GM12878 (cell line): ENCODE data around the gene SKIDA1. TPM values are rescaled to one million over a fixed set of nuclear protein-coding genes. Genes with fewer than 3 reads are reported as not detected.

Experiments
- CBX3 ChIP-seq: fragments of 200-600 bp; sonication (generic); IDR thresholded peaks from 2 replicates; pipeline ENCODE4 v1.6.1; 2016; ENCODE audit warnings: low read depth, borderline replicate concordance
- EGR1 ChIP-seq, 2 experiments: IDR thresholded peaks; 1 replicate in 1 of 2; 2 replicates in 1 of 2; pipeline ENCODE4 v1.6.1; 2011 to 2012; ENCODE audit warnings: low read depth in 2 of 2, low read length in 2 of 2, borderline replicate concordance in 1 of 2, mild to moderate bottlenecking in 1 of 2, moderate library complexity in 1 of 2
- ESRRA ChIP-seq: IDR thresholded peaks from 2 replicates; pipeline ENCODE4 v1.6.1; 2012; ENCODE audit warnings: mild to moderate bottlenecking, low read length, improper control_type of control experiment
- FOXK2 ChIP-seq: fragments of 450-650 bp; IDR thresholded peaks from 2 replicates; pipeline ENCODE4 v1.6.1; 2017; ENCODE audit warnings: mild to moderate bottlenecking, moderate library complexity
- GATAD2B ChIP-seq: fragments of 450-650 bp; conservative IDR thresholded peaks from 2 replicates; pipeline ENCODE4 v1.6.1; 2017; ENCODE audit warnings: low read depth, mild to moderate bottlenecking, moderate library complexity
- IKZF1 ChIP-seq: fragments of 450-650 bp; conservative IDR thresholded peaks from 2 replicates; pipeline ENCODE4 v1.6.1; 2017; ENCODE audit warnings: antibody characterized with exemption, mild to moderate bottlenecking
- JUND ChIP-seq: IDR thresholded peaks from 2 replicates; pipeline ENCODE4 v1.6.1; 2012; ENCODE audit warnings: low read depth, mild to moderate bottlenecking, low read length, improper control_type of control experiment, moderate library complexity
- NFYB ChIP-seq: IDR thresholded peaks from 2 replicates; pipeline ENCODE4 v1.6.1; 2011; ENCODE audit warnings: low read depth, mild to moderate bottlenecking, low read length, improper control_type of control experiment, moderate library complexity; ENCODE audit not compliant: insufficient read depth
- POLR2AphosphoS5 ChIP-seq: IDR thresholded peaks from 2 replicates; pipeline ENCODE4 v1.6.1; 2011; ENCODE audit warnings: mild to moderate bottlenecking, low read length, inconsistent platforms
- RUNX3 ChIP-seq: IDR thresholded peaks from 2 replicates; pipeline ENCODE4 v1.6.1; 2012; ENCODE audit warnings: low read length, inconsistent platforms
- SMC3 ChIP-seq: IDR thresholded peaks from 2 replicates; pipeline ENCODE4 v1.6.1; 2011; ENCODE audit warnings: low read length, improper control_type of control experiment, borderline replicate concordance
- SUPT20H ChIP-seq: IDR thresholded peaks from 2 replicates; pipeline ENCODE4 v1.6.1; 2011; ENCODE audit warnings: low read depth, mild to moderate bottlenecking, low read length, moderate library complexity, borderline replicate concordance; ENCODE audit not compliant: control insufficient read depth
- TARDBP ChIP-seq: IDR thresholded peaks from 2 replicates; pipeline ENCODE4 v1.6.1; 2016; ENCODE audit warnings: borderline replicate concordance
- ZBED1 ChIP-seq: IDR thresholded peaks from 2 replicates; pipeline ENCODE4 v1.6.1; 2016; ENCODE audit warnings: borderline replicate concordance
- ZNF217 ChIP-seq: fragments of 450-650 bp; IDR thresholded peaks from 2 replicates; pipeline ENCODE4 v1.6.1; 2017; ENCODE audit warnings: antibody characterized with exemption, mild to moderate bottlenecking
- ZNF274 ChIP-seq: IDR thresholded peaks from one replicate; pipeline ENCODE4 v1.8.0; 2011; ENCODE audit not compliant: insufficient read length, insufficient read depth
- ZNF622 ChIP-seq: fragments of 450-650 bp; IDR thresholded peaks from 2 replicates; pipeline ENCODE4 v1.6.1; 2017; ENCODE audit warnings: mild to moderate bottlenecking, inconsistent platforms
- polyA plus RNA-seq, 11 experiments: library from polyadenylated mRNA; depleted of rRNA in 4 of 11; unstranded in 6 of 11; stranded (reverse) in 5 of 11; fragments of >200 nt; fragmentation: Nextera tagmentation in 4 of 11; fragmentation: Illumina TruSeq in 1 of 11; extraction: Ambion mirVana in 4 of 11; extraction: Trizol in 1 of 11; gene quantifications; 1 replicate in 1 of 11; 2 replicates in 10 of 11; pipeline versions ENCODE4 v1.2.1 to v1.2.3, GENCODE V29; 2011 to 2016; ENCODE audit warnings: inconsistent platforms in 2 of 11, missing spikeins in 2 of 11, low read depth in 1 of 11
- total RNA-seq, 4 experiments: library from RNA; depleted of rRNA in 3 of 4; stranded (reverse); fragments of >200 nt in 3 of 4; fragmentation: Illumina TruSeq in 1 of 4; extraction: Trizol in 1 of 4; gene quantifications; 2 replicates each; pipeline versions ENCODE4 v1.2.1 to v1.2.3, GENCODE V29; 2013 to 2021
- TF ChIP-seq, protein P1 (sequence below): fragments of 450-650 bp; IDR thresholded peaks from 2 replicates; pipeline ENCODE4 v1.6.1; 2016; ENCODE audit warnings: mild to moderate bottlenecking
- TF ChIP-seq, protein P2 (sequence below): IDR thresholded peaks from 2 replicates; pipeline ENCODE4 v1.6.1; 2012; ENCODE audit warnings: mild to moderate bottlenecking, low read depth, low read length
- TF ChIP-seq, protein P3 (sequence below): fragments of 150-350 bp; IDR thresholded peaks from 2 replicates; pipeline ENCODE4 v1.6.1; 2016; ENCODE audit warnings: low read depth, low read length

The SKIDA1 gene
- total and polyA plus RNA-seq, 10 of the 15 experiments (the other 5 are each of a cell fraction or from before 2014, with no cell fraction given): 0.05 to 0.90 (median 0.28) TPM

DNA sequence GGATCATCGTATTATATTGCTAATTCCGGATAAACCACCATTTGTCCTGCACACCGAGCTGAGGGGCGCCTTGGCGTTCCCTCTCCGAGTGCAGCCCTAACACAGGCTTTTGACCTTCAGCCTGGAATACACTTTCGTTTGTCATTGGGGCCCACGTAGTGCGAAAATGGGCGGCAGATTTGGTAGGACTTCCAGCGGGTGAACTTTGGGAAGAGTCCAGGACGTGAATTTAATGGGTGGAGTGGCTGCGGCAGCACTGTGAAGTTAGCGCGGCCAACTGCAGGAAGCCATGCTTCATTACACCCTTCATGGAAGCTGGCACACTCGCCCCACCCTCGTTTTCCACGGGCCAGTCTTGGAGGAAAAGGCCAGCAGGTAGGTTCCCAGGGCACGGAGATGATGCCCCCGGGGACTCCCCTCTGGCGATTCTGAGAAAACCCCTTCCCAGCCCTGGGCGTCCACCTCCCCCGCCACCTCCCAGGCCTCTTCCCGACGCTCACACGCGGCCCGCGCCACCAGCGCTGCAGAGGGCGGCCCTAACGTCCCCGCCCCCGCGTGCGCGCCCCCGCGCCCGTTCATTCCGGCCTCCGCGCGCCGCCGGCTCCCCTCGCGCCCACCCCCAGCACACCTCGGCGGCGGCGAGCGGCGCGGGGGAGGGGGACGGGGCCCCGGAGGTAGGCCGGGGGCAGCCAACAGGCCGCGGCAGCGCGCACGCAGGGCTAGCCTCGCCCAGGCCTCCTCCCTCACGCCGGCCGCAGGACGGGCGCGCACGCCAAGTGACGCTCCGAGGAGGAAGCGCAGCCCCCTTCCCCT, 8.2 kb upstream of the SKIDA1 start, which contains the start of gene MLLT10 (continued):
- TF ChIP-seq, protein P1, sequence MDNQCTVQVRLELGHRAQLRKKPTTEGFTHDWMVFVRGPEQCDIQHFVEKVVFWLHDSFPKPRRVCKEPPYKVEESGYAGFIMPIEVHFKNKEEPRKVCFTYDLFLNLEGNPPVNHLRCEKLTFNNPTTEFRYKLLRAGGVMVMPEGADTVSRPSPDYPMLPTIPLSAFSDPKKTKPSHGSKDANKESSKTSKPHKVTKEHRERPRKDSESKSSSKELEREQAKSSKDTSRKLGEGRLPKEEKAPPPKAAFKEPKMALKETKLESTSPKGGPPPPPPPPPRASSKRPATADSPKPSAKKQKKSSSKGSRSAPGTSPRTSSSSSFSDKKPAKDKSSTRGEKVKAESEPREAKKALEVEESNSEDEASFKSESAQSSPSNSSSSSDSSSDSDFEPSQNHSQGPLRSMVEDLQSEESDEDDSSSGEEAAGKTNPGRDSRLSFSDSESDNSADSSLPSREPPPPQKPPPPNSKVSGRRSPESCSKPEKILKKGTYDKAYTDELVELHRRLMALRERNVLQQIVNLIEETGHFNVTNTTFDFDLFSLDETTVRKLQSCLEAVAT: peak; percentile 56; the same call in 1 of the 2 replicates
- TF ChIP-seq RUNX3 (peak; percentile 4), ZBED1 (peak; percentile 55; the same call in 1 of the 2 replicates), NFYB (no peak), EGR1 (IDR thresholded peaks at IDR 0.05; ENCODE audit: borderline replicate concordance in 1 of 2, low read depth in 2 of 2, low read length in 2 of 2) (peak; percentile 77 to 97), SUPT20H (no peak), TARDBP (no peak), CBX3 (no peak), ZNF274 (no peak), ZNF622 (no peak), ESRRA (no peak), FOXK2 (no peak), IKZF1 (peak; percentile 95), POLR2AphosphoS5 (peak; percentile 73), SMC3 (no peak), GATAD2B (peak; percentile 96), JUND (no peak), ZNF217 (0 out of 2 replicates have a peak, but pooled peaks have one; percentile 51)
- TF ChIP-seq, protein P2, sequence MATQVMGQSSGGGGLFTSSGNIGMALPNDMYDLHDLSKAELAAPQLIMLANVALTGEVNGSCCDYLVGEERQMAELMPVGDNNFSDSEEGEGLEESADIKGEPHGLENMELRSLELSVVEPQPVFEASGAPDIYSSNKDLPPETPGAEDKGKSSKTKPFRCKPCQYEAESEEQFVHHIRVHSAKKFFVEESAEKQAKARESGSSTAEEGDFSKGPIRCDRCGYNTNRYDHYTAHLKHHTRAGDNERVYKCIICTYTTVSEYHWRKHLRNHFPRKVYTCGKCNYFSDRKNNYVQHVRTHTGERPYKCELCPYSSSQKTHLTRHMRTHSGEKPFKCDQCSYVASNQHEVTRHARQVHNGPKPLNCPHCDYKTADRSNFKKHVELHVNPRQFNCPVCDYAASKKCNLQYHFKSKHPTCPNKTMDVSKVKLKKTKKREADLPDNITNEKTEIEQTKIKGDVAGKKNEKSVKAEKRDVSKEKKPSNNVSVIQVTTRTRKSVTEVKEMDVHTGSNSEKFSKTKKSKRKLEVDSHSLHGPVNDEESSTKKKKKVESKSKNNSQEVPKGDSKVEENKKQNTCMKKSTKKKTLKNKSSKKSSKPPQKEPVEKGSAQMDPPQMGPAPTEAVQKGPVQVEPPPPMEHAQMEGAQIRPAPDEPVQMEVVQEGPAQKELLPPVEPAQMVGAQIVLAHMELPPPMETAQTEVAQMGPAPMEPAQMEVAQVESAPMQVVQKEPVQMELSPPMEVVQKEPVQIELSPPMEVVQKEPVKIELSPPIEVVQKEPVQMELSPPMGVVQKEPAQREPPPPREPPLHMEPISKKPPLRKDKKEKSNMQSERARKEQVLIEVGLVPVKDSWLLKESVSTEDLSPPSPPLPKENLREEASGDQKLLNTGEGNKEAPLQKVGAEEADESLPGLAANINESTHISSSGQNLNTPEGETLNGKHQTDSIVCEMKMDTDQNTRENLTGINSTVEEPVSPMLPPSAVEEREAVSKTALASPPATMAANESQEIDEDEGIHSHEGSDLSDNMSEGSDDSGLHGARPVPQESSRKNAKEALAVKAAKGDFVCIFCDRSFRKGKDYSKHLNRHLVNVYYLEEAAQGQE: no peak
- TF ChIP-seq, protein P3, sequence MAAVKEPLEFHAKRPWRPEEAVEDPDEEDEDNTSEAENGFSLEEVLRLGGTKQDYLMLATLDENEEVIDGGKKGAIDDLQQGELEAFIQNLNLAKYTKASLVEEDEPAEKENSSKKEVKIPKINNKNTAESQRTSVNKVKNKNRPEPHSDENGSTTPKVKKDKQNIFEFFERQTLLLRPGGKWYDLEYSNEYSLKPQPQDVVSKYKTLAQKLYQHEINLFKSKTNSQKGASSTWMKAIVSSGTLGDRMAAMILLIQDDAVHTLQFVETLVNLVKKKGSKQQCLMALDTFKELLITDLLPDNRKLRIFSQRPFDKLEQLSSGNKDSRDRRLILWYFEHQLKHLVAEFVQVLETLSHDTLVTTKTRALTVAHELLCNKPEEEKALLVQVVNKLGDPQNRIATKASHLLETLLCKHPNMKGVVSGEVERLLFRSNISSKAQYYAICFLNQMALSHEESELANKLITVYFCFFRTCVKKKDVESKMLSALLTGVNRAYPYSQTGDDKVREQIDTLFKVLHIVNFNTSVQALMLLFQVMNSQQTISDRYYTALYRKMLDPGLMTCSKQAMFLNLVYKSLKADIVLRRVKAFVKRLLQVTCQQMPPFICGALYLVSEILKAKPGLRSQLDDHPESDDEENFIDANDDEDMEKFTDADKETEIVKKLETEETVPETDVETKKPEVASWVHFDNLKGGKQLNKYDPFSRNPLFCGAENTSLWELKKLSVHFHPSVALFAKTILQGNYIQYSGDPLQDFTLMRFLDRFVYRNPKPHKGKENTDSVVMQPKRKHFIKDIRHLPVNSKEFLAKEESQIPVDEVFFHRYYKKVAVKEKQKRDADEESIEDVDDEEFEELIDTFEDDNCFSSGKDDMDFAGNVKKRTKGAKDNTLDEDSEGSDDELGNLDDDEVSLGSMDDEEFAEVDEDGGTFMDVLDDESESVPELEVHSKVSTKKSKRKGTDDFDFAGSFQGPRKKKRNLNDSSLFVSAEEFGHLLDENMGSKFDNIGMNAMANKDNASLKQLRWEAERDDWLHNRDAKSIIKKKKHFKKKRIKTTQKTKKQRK: no peak
